Upper lobe of left lung (tissue), 4 donors: ENCODE measurements around the gene GLI3.

Experiments
- POLR2A ChIP-seq, 4 donors: fragments of 450-650 bp; IDR thresholded peaks; one replicate each; pipeline ENCODE4 v1.5.1; 2016 to 2017; ENCODE audit warnings: antibody characterized with exemption in 4 of 4, mild to moderate bottlenecking in 2 of 4
- TF ChIP-seq, protein P1 (sequence below), 6 experiments: fragments of 450-650 bp in 4 of 6; fragments of 200-600 bp in 2 of 6; sonication (generic) in 2 of 6; IDR thresholded peaks; one replicate each; pipeline ENCODE4 v1.5.1; 2016 to 2019; ENCODE audit warnings: antibody characterized with exemption in 6 of 6

DNA sequence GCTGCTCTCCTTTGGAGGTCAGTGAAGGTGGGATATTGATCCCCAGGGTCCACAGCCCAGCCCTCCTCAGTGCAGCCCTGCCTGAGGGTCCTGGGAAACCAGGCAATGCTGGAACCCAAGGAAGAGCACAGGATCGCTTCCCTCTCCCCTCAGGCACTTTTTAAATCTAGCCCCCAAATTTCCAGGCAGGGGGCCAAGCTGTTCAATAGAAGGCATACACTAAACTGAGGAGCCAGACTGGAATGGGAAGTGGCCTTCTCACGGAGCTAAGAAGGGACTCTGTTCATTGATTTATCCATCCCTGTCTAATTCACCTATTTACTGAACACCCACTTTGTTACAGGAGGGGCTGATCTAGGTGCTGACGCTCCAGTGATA is 60.3 kb downstream of the GLI3 start:
- TF ChIP-seq, protein P1, sequence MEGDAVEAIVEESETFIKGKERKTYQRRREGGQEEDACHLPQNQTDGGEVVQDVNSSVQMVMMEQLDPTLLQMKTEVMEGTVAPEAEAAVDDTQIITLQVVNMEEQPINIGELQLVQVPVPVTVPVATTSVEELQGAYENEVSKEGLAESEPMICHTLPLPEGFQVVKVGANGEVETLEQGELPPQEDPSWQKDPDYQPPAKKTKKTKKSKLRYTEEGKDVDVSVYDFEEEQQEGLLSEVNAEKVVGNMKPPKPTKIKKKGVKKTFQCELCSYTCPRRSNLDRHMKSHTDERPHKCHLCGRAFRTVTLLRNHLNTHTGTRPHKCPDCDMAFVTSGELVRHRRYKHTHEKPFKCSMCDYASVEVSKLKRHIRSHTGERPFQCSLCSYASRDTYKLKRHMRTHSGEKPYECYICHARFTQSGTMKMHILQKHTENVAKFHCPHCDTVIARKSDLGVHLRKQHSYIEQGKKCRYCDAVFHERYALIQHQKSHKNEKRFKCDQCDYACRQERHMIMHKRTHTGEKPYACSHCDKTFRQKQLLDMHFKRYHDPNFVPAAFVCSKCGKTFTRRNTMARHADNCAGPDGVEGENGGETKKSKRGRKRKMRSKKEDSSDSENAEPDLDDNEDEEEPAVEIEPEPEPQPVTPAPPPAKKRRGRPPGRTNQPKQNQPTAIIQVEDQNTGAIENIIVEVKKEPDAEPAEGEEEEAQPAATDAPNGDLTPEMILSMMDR (IDR thresholded peaks at IDR 0.05), result no peak
- no peak for TF ChIP-seq POLR2A (IDR thresholded peaks at IDR 0.05)
